ENCODE measurements around the gene POGLUT3.

DNA sequence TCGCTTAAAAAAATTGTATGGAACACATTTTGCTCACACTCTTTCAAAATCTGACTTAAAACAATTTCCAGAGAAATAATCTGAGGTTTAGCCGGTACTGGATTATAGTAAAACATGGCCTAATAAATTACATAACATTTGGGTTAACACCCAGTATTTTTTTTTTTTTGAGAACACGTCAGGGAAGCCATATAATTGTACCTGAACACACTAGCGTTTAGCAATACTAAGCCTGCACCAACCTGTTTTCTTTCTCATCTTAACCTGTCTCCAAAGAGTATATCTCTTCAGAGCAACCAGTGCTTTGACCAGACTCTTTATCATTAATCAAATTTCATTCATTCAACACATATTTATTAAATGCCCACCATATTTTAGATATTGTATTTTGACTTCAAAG lies 2.0 kb upstream of the POGLUT3 start:
- TF ChIP-seq POLR2A (IDR thresholded peaks at IDR 0.05) = no peak
- TF ChIP-seq, protein P1, sequence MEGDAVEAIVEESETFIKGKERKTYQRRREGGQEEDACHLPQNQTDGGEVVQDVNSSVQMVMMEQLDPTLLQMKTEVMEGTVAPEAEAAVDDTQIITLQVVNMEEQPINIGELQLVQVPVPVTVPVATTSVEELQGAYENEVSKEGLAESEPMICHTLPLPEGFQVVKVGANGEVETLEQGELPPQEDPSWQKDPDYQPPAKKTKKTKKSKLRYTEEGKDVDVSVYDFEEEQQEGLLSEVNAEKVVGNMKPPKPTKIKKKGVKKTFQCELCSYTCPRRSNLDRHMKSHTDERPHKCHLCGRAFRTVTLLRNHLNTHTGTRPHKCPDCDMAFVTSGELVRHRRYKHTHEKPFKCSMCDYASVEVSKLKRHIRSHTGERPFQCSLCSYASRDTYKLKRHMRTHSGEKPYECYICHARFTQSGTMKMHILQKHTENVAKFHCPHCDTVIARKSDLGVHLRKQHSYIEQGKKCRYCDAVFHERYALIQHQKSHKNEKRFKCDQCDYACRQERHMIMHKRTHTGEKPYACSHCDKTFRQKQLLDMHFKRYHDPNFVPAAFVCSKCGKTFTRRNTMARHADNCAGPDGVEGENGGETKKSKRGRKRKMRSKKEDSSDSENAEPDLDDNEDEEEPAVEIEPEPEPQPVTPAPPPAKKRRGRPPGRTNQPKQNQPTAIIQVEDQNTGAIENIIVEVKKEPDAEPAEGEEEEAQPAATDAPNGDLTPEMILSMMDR (IDR thresholded peaks at IDR 0.05) = no peak
